ENCODE data around the gene CCDC148. TPM values are rescaled to one million over a fixed set of nuclear protein-coding genes. Genes with fewer than 3 reads are reported as not detected.

The CCDC148 gene
- total and polyA plus RNA-seq, 2 experiments from 2014 or later = 1.2 to 1.8 TPM

- H3K27me3 Mint-ChIP-seq (ENCODE audit: insufficient read depth, low read depth, poor library complexity) = peaks cover under 1% of the 10 kb centered on the region
- H3K9me2 ChIP-seq (ENCODE audit: insufficient read depth) = no peaks in the 10 kb centered on the region
- no peaks in the 10 kb centered on the region for H3K36me3 ChIP-seq (ENCODE audit: insufficient read depth)
- no peaks in the 10 kb centered on the region for H3K27me3 ChIP-seq (ENCODE audit: insufficient read depth)
- no peaks in the 10 kb centered on the region for H3K79me2 ChIP-seq (replicated peaks; ENCODE audit: insufficient read depth)
- no peak for TF ChIP-seq EZH2 (IDR thresholded peaks at IDR 0.05; ENCODE audit: low read depth, unreplicated experiment)
- TF ChIP-seq JUNB (IDR thresholded peaks at IDR 0.05; ENCODE audit: unreplicated experiment) = no peak
- H3K4me1 ChIP-seq (ENCODE audit: insufficient read depth) = peaks cover 5% of the 10 kb centered on the region; the same call in 1 of the 2 replicates
- no peak for ATAC-seq
- H3K4me1 Mint-ChIP-seq = peaks cover 15% of the 10 kb centered on the region
- H3K27ac Mint-ChIP-seq = no peak overlapping the region
- H3K9me3 Mint-ChIP-seq = no peaks in the 10 kb centered on the region
- no peak overlapping the region for H3K4me3 ChIP-seq
- no peak for DNase-seq (ENCODE audit: low spot score)
- no peak overlapping the region for H3K4me2 ChIP-seq
- H3F3A ChIP-seq (replicated peaks; ENCODE audit: low read depth) = no peaks in the 10 kb centered on the region
- no peak overlapping the region for H2AFZ ChIP-seq
- H4K20me1 ChIP-seq (replicated peaks; ENCODE audit: insufficient read depth) = no peaks in the 10 kb centered on the region
- no peak overlapping the region for H3K27ac ChIP-seq (ENCODE audit: low read depth)
- H3K4me3 Mint-ChIP-seq = no peak overlapping the region
- no peaks in the 10 kb centered on the region for H3K36me3 Mint-ChIP-seq (ENCODE audit: low read depth)
Observed at GRCh38 chr2:158217593-158217992, 239.0 kb downstream of the CCDC148 start.

GRCh38 chr2:158214431-158214830 is 242.1 kb downstream of the CCDC148 start:
- no peaks in the 10 kb centered on the region for H4K20me1 ChIP-seq (replicated peaks; ENCODE audit: insufficient read depth)
- H3K27ac ChIP-seq (ENCODE audit: low read depth) = no peak overlapping the region
- H3K4me3 ChIP-seq = no peak overlapping the region
- Mint-ChIP-seq H3K27me3 (ENCODE audit: insufficient read depth, low read depth, poor library complexity) (no peaks in the 10 kb centered on the region), H3K36me3 (ENCODE audit: low read depth) (no peaks in the 10 kb centered on the region), H3K27ac (no peak overlapping the region), H3K9me3 (no peaks in the 10 kb centered on the region), H3K4me3 (no peak overlapping the region), H3K4me1 (peaks cover 12% of the 10 kb centered on the region)
- H3K79me2 ChIP-seq (replicated peaks; ENCODE audit: insufficient read depth) = no peaks in the 10 kb centered on the region
- H3K9me2 ChIP-seq (ENCODE audit: insufficient read depth) = no peaks in the 10 kb centered on the region
- no peak overlapping the region for H3K4me2 ChIP-seq
- DNase-seq (ENCODE audit: low spot score) (no peak), ATAC-seq (no peak; the same call in 2 of the 3 replicates)
- no peaks in the 10 kb centered on the region for H3F3A ChIP-seq (replicated peaks; ENCODE audit: low read depth)
- H2AFZ ChIP-seq = no peak overlapping the region
- peaks cover 5% of the 10 kb centered on the region; the same call in 1 of the 2 replicates for H3K4me1 ChIP-seq (ENCODE audit: insufficient read depth)
- H3K36me3 ChIP-seq (ENCODE audit: insufficient read depth) = no peaks in the 10 kb centered on the region
- no peaks in the 10 kb centered on the region for H3K27me3 ChIP-seq (ENCODE audit: insufficient read depth)
- TF ChIP-seq ETS1 (IDR thresholded peaks at IDR 0.05) (no peak), EZH2 (IDR thresholded peaks at IDR 0.05; ENCODE audit: low read depth, unreplicated experiment) (no peak), ZNF462 (CRISPR knock-in tag; IDR thresholded peaks at IDR 0.05) (no peak), EZH2phosphoT487 (IDR thresholded peaks at IDR 0.05; ENCODE audit: unreplicated experiment) (no peak), POLR2AphosphoS5 (IDR thresholded peaks at IDR 0.05; ENCODE audit: low read depth) (no peak), REST (IDR thresholded peaks at IDR 0.05; ENCODE audit: unreplicated experiment) (no peak), CTCF (conservative IDR thresholded peaks at IDR 0.05; ENCODE audit: low read depth in 2 of 2) (no peak), STAT1 (IDR thresholded peaks at IDR 0.05; ENCODE audit: unreplicated experiment) (no peak)

Data from GM23338 (cell line).